Right cardiac atrium (tissue), 5 donors: Measurements from ENCODE around the gene ROBO1. TPM values are rescaled to one million over a fixed set of nuclear protein-coding genes. Genes with fewer than 3 reads are reported as not detected.

Experiments used
- ATAC-seq, 2 donors: fragments of 200-7000 bp; cut with Tn5 transposase; one replicate each; pipeline versions ENCODE4 v1.8.0 to v1.9.1; 2020; ENCODE audit warnings: moderate library complexity in 2 of 2, mild to moderate bottlenecking in 1 of 2
- DNase-seq, 3 donors: peaks; one replicate each; pipeline ENCODE4 v3.0.0-alpha.2; 2020
- H3K27ac ChIP-seq: one replicate; pipeline ENCODE4 v1.5.1; 2013; ENCODE audit warnings: mild to moderate bottlenecking, low read length, control low read depth, moderate library complexity
- H3K27me3 ChIP-seq: one replicate; pipeline ENCODE4 v1.6.1; 2013; ENCODE audit not compliant: control insufficient read depth, insufficient read depth
- H3K4me1 ChIP-seq: one replicate; pipeline ENCODE4 v1.6.1; 2013; ENCODE audit warnings: low read length; ENCODE audit not compliant: control insufficient read depth, insufficient read depth
- H3K4me3 ChIP-seq: one replicate; pipeline ENCODE4 v1.5.1; 2013; ENCODE audit warnings: low read length, control low read depth
- H3K9me3 ChIP-seq: one replicate; pipeline ENCODE4 v1.6.1; 2013; ENCODE audit warnings: low read length; ENCODE audit not compliant: control insufficient read depth
- WGBS: extraction: QIAGEN DNeasy Blood & Tissue Kit; methylation state at CpG from one replicate; pipeline ENCODE4 v1.1.7; 2013; 5-methylcytosine and 5-hydroxymethylcytosine counted together
- intact Hi-C, 4 donors: fragments of 100-400 bp; cut with DNase I; formaldehyde crosslinking; loops; one replicate each; pipeline versions ENCODE4 v1.11.0 to v1.14.0; 2022 to 2023
- polyA plus RNA-seq: library from polyadenylated mRNA; stranded (reverse); fragments of 200-250 nt; gene quantifications from one replicate; pipeline ENCODE4 v1.2.3, GENCODE V29; 2013
- total RNA-seq, 4 donors: library from RNA; stranded (reverse); fragmentation: NEBNext Ultra II Directional; extraction: Animal tissue kit (Norgen Biotek cat#: 25700); gene quantifications; one replicate each; pipeline ENCODE4 v1.2.1, GENCODE V29; 2021
- donor health status: healthy with polysubstance abuse.
- donor health status: DM: no; HTN: yes; CAD: no.
- donor health status: DM: no; HTN: no; CAD: no.
- donor health status: DM: no; HTN: yes; CAD: no; lungs with severe emphysema.
- donor health status: DM: yes; HTN: yes; CAD: no.

The ROBO1 gene
- total and polyA plus RNA-seq, 5 donors, result 5.5 to 16.2 (median 13.5) TPM

DNA sequence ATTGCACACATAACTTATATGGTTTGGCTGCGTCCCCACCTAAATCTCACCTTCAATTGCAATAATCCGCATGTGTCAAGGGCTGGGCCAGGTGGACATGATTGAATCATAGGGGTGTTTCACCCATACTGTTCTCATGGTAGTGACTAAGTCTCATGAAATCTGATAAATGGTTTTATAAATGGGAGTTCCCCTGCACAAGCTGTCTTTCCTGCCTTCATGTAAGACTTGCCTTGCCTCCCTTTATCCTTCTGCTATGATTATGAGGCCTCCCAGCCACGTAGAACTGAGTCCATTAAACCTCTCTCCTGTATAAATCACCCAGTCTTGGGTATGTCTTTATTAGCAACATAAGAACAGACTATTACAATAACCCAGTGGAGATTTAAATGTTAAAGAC lies 653.9 kb downstream of the ROBO1 start:
- no peak overlapping the region for H3K27ac ChIP-seq
- intact Hi-C loops, result no loop called here
- H3K9me3 ChIP-seq, result no peaks in the 10 kb centered on the region
- ATAC-seq (no peak), DNase-seq (no peak)
- H3K27me3 ChIP-seq, result no peaks in the 10 kb centered on the region
- 86% methylated on average over 3 of the region's 3 CpGs for WGBS
- H3K4me1 ChIP-seq, result no peaks in the 10 kb centered on the region
- no peak overlapping the region for H3K4me3 ChIP-seq

DNA sequence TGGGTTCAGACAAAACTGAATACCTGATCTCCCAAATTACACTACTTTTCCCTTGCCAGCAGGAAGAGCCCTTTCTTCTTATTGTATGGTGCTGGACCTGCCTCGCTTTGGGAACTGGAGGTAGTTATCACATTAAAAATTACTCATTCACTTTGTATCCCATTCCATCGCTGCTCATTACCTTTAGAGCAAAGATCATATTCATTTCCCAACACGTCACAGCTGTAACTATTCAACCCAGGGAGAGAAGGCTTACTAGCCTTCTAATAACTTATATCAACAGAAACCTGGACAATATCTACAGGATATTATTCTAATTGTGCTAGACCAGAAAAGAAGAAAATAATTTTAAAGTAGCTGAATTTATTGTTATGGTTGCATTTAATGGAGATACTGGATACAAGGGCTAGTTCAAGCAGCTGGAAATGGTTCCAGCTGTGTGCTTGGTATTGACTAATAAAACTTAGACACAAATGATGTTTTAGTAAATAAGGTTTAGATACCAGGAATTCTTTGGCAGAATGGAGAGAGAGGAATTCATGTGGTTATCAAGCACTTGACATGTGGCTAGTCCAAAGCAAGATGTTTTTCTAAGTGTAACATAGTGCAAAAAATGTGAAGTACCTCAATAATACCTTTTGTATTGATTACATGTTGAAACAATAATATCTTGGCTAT lies 656.3 kb downstream of the ROBO1 start:
- no peaks in the 10 kb centered on the region for H3K9me3 ChIP-seq
- H3K4me1 ChIP-seq, result no peaks in the 10 kb centered on the region
- intact Hi-C loops, result no loop called here
- 87% methylated on average over 3 of the region's 3 CpGs for WGBS
- ATAC-seq (no peak), DNase-seq (no peak)
- no peak overlapping the region for H3K27ac ChIP-seq
- H3K27me3 ChIP-seq, result no peaks in the 10 kb centered on the region
- H3K4me3 ChIP-seq, result no peak overlapping the region

DNA sequence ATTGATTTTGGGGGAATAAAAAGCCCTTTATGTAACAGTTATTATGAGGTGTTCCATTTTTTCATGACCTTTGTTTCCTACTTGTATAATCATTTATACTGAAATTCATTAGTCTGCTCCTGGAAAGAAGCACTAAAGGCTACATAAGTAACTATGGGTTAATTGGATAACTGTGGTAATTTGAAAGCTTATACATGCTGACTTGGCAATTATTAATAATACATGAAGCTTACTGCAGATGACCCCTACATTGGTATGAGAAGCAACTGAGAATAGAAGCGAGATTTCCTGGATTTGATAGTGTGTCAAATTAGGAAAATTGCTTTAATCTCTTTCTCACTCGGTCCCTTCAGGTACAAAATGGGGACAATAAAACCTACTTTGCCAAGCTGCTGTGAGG lies 658.0 kb downstream of the ROBO1 start:
- DNase-seq, result no peak
- WGBS, result 86% methylated on average over 2 of the region's 2 CpGs
- no peak overlapping the region for H3K4me3 ChIP-seq
- H3K27me3 ChIP-seq, result no peaks in the 10 kb centered on the region
- no peak for ATAC-seq
- H3K9me3 ChIP-seq, result no peaks in the 10 kb centered on the region
- H3K4me1 ChIP-seq, result no peaks in the 10 kb centered on the region
- intact Hi-C loops, result no loop called here
- H3K27ac ChIP-seq, result no peak overlapping the region

DNA sequence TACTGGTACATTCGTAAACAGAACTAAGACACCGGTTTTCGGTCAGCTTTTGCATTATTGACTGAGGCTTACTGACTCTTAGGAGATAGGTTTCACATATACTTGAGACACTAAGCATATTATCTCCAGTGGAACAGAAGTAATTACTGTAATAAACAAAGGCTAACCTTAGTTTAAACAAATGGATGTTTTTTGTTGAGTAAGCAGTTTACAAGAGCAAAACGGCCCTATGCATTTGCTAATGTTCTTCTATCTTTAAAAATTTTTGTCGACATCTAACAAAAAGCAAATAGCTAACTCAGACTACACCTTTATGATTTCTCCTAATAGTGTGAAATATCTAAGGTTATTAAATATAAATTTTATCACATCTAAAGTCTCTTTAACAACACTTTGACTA lies 664.5 kb downstream of the ROBO1 start:
- Histone ChIP-seq H3K4me1 (no peaks in the 10 kb centered on the region), H3K27me3 (no peaks in the 10 kb centered on the region), H3K9me3 (no peaks in the 10 kb centered on the region), H3K27ac (no peak overlapping the region), H3K4me3 (no peak overlapping the region)
- no peak for ATAC-seq
- intact Hi-C loops, result no loop called here
- WGBS, result 92% methylated on average over 5 of the region's 5 CpGs
- DNase-seq, result no peak

DNA sequence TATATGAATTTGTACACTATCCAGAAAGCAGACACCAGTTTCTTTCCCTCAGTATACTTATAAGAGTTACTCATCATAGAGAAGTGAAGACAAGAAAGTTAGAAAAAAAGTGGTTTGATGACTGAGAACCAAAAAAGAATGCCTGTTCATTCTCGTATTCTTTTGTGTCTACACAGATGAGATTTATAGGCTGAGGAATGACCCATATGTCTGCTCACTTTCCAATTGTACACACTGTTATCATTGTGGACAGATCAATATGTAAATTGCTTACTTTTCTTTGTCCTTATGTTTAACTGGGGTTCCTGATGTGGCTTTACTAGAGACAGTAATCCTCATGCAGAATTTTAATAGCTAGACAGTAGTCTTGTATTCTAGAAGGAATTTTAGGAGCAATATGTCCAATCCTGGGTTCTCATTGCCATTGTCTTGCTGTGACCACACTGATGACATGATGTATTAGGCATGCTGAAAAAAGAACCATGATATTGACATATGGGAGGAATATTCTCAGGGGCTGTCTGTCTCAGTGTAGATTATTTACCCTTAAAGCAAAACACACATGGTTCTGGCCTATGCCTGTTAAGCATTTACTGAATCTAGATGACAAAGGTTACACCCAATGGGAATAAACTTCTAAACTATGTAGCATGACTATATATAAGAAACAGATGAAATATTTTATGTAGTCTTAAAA lies 669.7 kb downstream of the ROBO1 start:
- ATAC-seq, result no peak
- H3K9me3 ChIP-seq, result no peaks in the 10 kb centered on the region
- no peaks in the 10 kb centered on the region for H3K27me3 ChIP-seq
- H3K4me1 ChIP-seq, result no peaks in the 10 kb centered on the region
- H3K27ac ChIP-seq, result no peak overlapping the region
- H3K4me3 ChIP-seq, result no peak overlapping the region
- intact Hi-C loops, result no loop called here
- no peak for DNase-seq
- WGBS, result 60% methylated on average over 1 of the region's 1 CpG

DNA sequence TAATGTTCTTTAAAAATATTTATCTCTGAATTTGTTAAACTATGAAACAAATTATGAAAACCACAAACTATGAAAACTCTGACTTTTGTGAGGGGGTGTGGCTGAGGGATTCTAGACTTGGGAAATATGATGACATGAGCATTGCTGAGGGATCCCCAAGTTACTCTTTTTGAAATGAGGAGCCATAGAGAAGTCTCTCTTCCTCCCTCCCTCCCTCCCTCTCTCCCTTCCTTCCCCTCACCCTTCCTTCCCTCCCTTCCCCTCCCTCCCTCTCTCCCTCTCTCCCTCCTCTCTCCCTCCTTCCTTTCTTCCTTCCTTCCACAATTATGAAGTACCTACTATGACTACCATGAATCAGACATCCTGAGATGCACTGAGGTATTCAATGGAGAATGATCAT lies 673.1 kb downstream of the ROBO1 start:
- no peak for DNase-seq
- intact Hi-C loops, result no loop called here
- Histone ChIP-seq H3K4me3 (no peak overlapping the region), H3K9me3 (no peaks in the 10 kb centered on the region), H3K27ac (no peak overlapping the region), H3K27me3 (no peaks in the 10 kb centered on the region), H3K4me1 (no peaks in the 10 kb centered on the region)
- ATAC-seq, result no peak

DNA sequence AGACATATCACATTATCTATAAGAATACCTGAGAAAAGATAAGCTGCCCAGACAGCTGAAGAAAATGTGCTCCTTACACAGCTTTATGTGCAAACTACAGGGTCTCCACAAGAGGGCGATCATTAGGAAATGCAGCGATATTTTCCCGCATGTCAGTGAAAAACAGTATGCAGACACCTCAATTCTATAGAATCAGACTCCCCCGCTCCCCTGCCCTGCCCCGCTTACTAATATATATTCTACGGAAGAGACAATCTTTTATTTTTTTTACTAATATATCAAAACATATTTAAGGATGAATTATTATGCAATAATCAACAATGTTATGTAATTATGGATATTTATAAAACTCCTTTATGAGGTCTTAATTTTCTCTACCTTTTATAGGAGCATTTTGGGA lies 681.3 kb downstream of the ROBO1 start:
- WGBS, result 3% methylated on average over 6 of the region's 6 CpGs
- no peaks in the 10 kb centered on the region for H3K4me1 ChIP-seq
- H3K4me3 ChIP-seq, result no peak overlapping the region
- no peak overlapping the region for H3K27ac ChIP-seq
- no peaks in the 10 kb centered on the region for H3K9me3 ChIP-seq
- H3K27me3 ChIP-seq, result no peaks in the 10 kb centered on the region
- no peak for DNase-seq
- intact Hi-C loops, result loop anchor here (5.0 to 10.0 kb wide), 3 partner anchors 276 to 408 kb away; no protein-coding TSS in a partner anchor
- no peak for ATAC-seq

DNA sequence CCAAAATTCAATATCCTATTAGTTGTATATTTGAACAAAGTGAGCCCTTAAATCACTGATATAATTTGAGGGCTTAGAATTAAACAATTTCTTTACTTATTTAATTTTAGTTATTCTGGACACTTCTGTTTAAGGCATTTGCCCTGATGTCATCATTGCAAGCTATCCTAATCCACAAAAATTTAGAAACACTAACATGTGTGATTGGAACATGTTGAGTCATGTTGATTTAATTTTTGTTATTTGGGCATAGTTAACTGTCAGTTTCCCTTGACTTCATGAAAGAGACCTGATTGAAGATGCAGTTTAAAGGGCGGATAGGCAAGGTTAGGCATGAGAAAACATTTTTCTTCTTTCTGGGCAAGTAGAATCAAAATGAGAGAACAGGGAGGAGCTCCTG lies 682.6 kb downstream of the ROBO1 start:
- DNase-seq (no peak), ATAC-seq (no peak)
- H3K4me3 ChIP-seq, result no peak overlapping the region
- WGBS, result 74% methylated on average over 1 of the region's 1 CpG
- H3K9me3 ChIP-seq, result no peaks in the 10 kb centered on the region
- H3K27me3 ChIP-seq, result no peaks in the 10 kb centered on the region
- no peaks in the 10 kb centered on the region for H3K4me1 ChIP-seq
- H3K27ac ChIP-seq, result no peak overlapping the region
- intact Hi-C loops, result loop anchor here (5.0 to 10.0 kb wide), 3 partner anchors 277 to 410 kb away; no protein-coding TSS in a partner anchor

DNA sequence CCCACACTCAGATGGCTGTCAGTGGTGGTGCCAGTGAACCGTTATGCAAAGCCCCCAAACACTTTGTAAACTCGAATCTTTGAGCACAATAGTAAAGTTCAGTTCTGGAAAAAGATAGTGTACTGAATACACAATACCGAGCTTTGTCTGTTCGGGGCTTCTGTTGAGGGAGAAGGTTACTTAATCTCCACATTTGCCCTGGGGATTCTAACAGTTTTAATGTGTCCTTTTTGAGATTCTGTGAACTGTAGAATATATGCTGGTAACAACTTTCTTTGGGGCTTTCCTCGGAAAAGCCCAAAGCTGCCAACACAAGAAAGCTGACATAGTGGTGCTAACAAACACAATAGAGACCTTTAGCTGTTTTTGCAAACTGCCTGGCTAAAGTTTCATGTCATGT lies 686.5 kb downstream of the ROBO1 start:
- H3K4me1 ChIP-seq, result no peaks in the 10 kb centered on the region
- 51% methylated on average over 5 of the region's 5 CpGs for WGBS
- DNase-seq (no peak), ATAC-seq (no peak)
- H3K4me3 ChIP-seq, result no peak overlapping the region
- no peaks in the 10 kb centered on the region for H3K27me3 ChIP-seq
- intact Hi-C loops, result loop anchor here in 3 of 4 donors (10.0 kb wide), 2 partner anchors 283 to 413 kb away; no protein-coding TSS in a partner anchor
- no peak overlapping the region for H3K27ac ChIP-seq
- H3K9me3 ChIP-seq, result no peaks in the 10 kb centered on the region

DNA sequence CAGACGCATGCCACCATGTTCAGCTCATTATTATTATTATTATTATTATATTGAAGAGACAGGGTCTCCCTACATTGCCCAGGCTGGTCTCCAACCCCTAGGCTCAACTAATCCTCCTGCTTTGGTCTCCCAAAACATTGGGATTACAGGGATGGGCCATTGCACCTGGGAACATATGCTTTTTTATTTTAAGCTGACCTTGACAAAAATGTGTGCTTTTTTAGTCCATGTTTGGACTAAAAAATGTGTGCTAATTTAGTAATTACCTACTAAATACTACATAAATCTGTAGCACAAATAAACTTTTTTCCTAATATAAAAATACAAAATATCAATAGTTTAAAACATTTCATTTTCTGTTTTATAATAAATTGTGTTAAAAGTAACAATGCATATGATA lies 693.2 kb downstream of the ROBO1 start:
- Histone ChIP-seq H3K27me3 (no peaks in the 10 kb centered on the region), H3K4me1 (no peaks in the 10 kb centered on the region)

DNA sequence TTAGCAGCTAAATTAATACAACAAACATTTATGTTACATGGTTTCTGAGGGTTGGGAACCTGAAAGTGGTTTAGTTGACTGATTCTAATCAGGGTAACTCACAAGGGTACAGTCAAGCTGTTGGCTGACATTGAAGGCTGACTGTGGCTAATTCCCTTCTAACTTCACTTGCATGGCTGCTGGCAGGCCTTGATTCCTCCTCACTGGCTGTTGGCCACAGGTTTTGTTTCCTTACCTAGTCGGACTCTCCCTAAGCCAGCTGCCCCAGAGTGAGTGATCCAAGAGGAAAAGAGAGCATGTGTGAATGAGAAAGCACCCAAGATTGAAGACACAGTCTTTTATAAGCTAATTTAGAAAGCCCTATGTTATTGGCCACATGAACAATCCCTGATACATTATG lies 700.1 kb downstream of the ROBO1 start:
- H3K9me3 ChIP-seq, result no peaks in the 10 kb centered on the region
- no peaks in the 10 kb centered on the region for H3K27me3 ChIP-seq
- H3K4me1 ChIP-seq, result no peaks in the 10 kb centered on the region
- H3K27ac ChIP-seq, result no peak overlapping the region
- no peak for DNase-seq
- H3K4me3 ChIP-seq, result no peak overlapping the region
- intact Hi-C loops, result no loop called here
- 78% methylated on average over 1 of the region's 1 CpG for WGBS
- ATAC-seq, result no peak

More for the DNA sequence above, 693.2 kb downstream of the ROBO1 start:
- DNase-seq (no peak), ATAC-seq (no peak)
- intact Hi-C loops, result no loop called here
- Histone ChIP-seq H3K4me3 (no peak overlapping the region), H3K9me3 (no peaks in the 10 kb centered on the region), H3K27ac (no peak overlapping the region)
- WGBS, result 92% methylated on average over 1 of the region's 1 CpG
